Neural cell (in vitro differentiated cells): ENCODE data around the gene MST1. TPM values are rescaled to one million over a fixed set of nuclear protein-coding genes. Genes with fewer than 3 reads are reported as not detected.

Experiments
- H2AFZ ChIP-seq: fragments of 200-600, 300-800 bp; sonication (generic), shearing (Covaris generic); 2 replicates; pipeline ENCODE4 v1.6.0; 2014; ENCODE audit warnings: low read depth, mild to moderate bottlenecking, antibody characterized with exemption, low read length, moderate library complexity
- H3F3A ChIP-seq: fragments of 200-600 bp; shearing (Covaris generic); 2 replicates; pipeline ENCODE4 v1.6.1; 2016; ENCODE audit warnings: mild to moderate bottlenecking, moderate library complexity, mixed read lengths, antibody characterized with exemption, low read length; ENCODE audit not compliant: insufficient read depth, poor library complexity, severe bottlenecking
- H3K27ac ChIP-seq: fragments of 200-600, 300-800 bp; sonication (generic), shearing (Covaris generic); 2 replicates; pipeline ENCODE4 v1.5.1; 2014; ENCODE audit warnings: mild to moderate bottlenecking, low read length, moderate library complexity
- H3K27me3 ChIP-seq: fragments of 300-800, 200-600 bp; sonication (generic), shearing (Covaris generic); 2 replicates; pipeline ENCODE4 v1.6.0; 2014; ENCODE audit warnings: mild to moderate bottlenecking, low read depth, low read length, moderate library complexity; ENCODE audit not compliant: insufficient read depth
- H3K36me3 ChIP-seq: fragments of 300-800, 200-600 bp; sonication (generic), shearing (Covaris generic); 2 replicates; pipeline ENCODE4 v1.5.1; 2014; ENCODE audit warnings: mild to moderate bottlenecking, antibody characterized with exemption, low read length, moderate library complexity; ENCODE audit not compliant: insufficient read depth
- H3K4me2 ChIP-seq: fragments of 300-800, 200-600 bp; sonication (generic), shearing (Covaris generic); 2 replicates; pipeline ENCODE4 v1.6.0; 2014; ENCODE audit warnings: mild to moderate bottlenecking, low read length
- H3K4me3 ChIP-seq: fragments of 300-800, 200-600 bp; sonication (generic), shearing (Covaris generic); 2 replicates; pipeline ENCODE4 v1.5.1; 2014; ENCODE audit warnings: mild to moderate bottlenecking, low read length, moderate library complexity
- H3K79me2 ChIP-seq: fragments of 200-600 bp; shearing (Covaris generic); replicated peaks from 2 replicates; pipeline ENCODE4 v1.6.0; 2014; ENCODE audit warnings: mild to moderate bottlenecking, low read length, moderate library complexity; ENCODE audit not compliant: insufficient read depth
- H3K9ac ChIP-seq: fragments of 300-800, 200-600 bp; sonication (generic), shearing (Covaris generic); 2 replicates; pipeline ENCODE4 v1.6.1; 2016; ENCODE audit warnings: mild to moderate bottlenecking, low read length, mixed read lengths
- H3K9me2 ChIP-seq: fragments of 200-600 bp; shearing (Covaris generic); 2 replicates; pipeline ENCODE4 v1.6.1; 2016; ENCODE audit warnings: mild to moderate bottlenecking, low read length, mixed read lengths; ENCODE audit not compliant: insufficient read depth
- H3K9me3 ChIP-seq: fragments of 200-600, 300-800 bp; sonication (generic), shearing (Covaris generic); 2 replicates; pipeline ENCODE4 v1.6.1; 2016; ENCODE audit warnings: mild to moderate bottlenecking, mixed run types, low read length, moderate library complexity, mixed read lengths
- H4K20me1 ChIP-seq: fragments of 200-600 bp; shearing (Covaris generic); 2 replicates; pipeline ENCODE4 v1.6.1; 2016; ENCODE audit warnings: mild to moderate bottlenecking, mixed run types; ENCODE audit not compliant: insufficient read depth
- CTCF ChIP-seq: fragments of 450-650 bp; IDR thresholded peaks from 2 replicates; pipeline ENCODE4 v1.5.1; 2014; ENCODE audit warnings: antibody characterized with exemption, mild to moderate bottlenecking, moderate library complexity; ENCODE audit not compliant: poor library complexity, severe bottlenecking
- EP300 ChIP-seq: fragments of 450-650 bp; conservative IDR thresholded peaks from 2 replicates; pipeline ENCODE4 v1.6.1; 2014; ENCODE audit warnings: antibody characterized with exemption, mild to moderate bottlenecking, moderate library complexity; ENCODE audit not compliant: poor library complexity, severe bottlenecking
- EZH2 ChIP-seq: fragments of 200-600, 300-800 bp; shearing (Covaris generic), sonication (generic); IDR thresholded peaks from 2 replicates; pipeline ENCODE4 v1.6.1; 2014; ENCODE audit warnings: antibody characterized with exemption, low read length, borderline replicate concordance, mild to moderate bottlenecking; ENCODE audit not compliant: insufficient read depth, poor library complexity, severe bottlenecking
- MXI1 ChIP-seq: fragments of 450-650 bp; conservative IDR thresholded peaks from 2 replicates; pipeline ENCODE4 v1.6.1; 2014; ENCODE audit warnings: antibody characterized with exemption, mild to moderate bottlenecking; ENCODE audit not compliant: poor library complexity, severe bottlenecking
- POLR2AphosphoS5 ChIP-seq: IDR thresholded peaks from 2 replicates; pipeline ENCODE4 v1.6.1; 2012
- RAD21 ChIP-seq: fragments of 450-650 bp; conservative IDR thresholded peaks from 2 replicates; pipeline ENCODE4 v1.6.1; 2014; ENCODE audit warnings: antibody characterized with exemption, mild to moderate bottlenecking, moderate library complexity
- REST ChIP-seq: IDR thresholded peaks from 2 replicates; pipeline ENCODE4 v1.6.1; 2012; ENCODE audit warnings: borderline replicate concordance
- SMC3 ChIP-seq: fragments of 450-650 bp; conservative IDR thresholded peaks from 2 replicates; pipeline ENCODE4 v1.6.1; 2014; ENCODE audit warnings: antibody characterized with exemption, mild to moderate bottlenecking, moderate library complexity; ENCODE audit not compliant: poor library complexity
- TAF1 ChIP-seq: IDR thresholded peaks from 2 replicates; pipeline ENCODE4 v1.6.1; 2012; ENCODE audit warnings: low read depth
- polyA minus RNA-seq: library from RNA; depleted of rRNA, polyadenylated mRNA; stranded (reverse); fragments of >200 nt; gene quantifications from 2 replicates; pipeline ENCODE4 v1.2.3, GENCODE V29; 2014
- polyA plus RNA-seq: library from polyadenylated mRNA; depleted of rRNA; stranded (reverse); fragments of >200 nt; gene quantifications from 2 replicates; pipeline ENCODE4 v1.2.3, GENCODE V29; 2014

MST1 gene
- 62.5 and 64.0 TPM in 2 replicates for polyA plus RNA-seq
- 8.8 and 9.6 TPM in 2 replicates for polyA minus RNA-seq

GRCh38 chr3:49689046-49689907, at the start of gene MST1, which contains the start of gene RNF123:
Gene MST1 (minus strand): TSS chr3:49689474. CDS start chr3:49688691, 783 bp downstream.
Gene RNF123 (plus strand): TSS chr3:49689557. CDS start chr3:49691166, 1,609 bp downstream.
- Histone ChIP-seq H3K9me3 (no peaks in the 10 kb centered on the region), H3K9me2 (no peaks in the 10 kb centered on the region), H3K79me2 (peaks cover 7% of the 10 kb centered on the region), H3K4me2 (peak within 1 kb of the TSS; percentile 82), H3K27ac (peak within 1 kb of the TSS; percentile 79), H4K20me1 (no peaks in the 10 kb centered on the region), H3F3A (no peaks in the 10 kb centered on the region), H2AFZ (peak within 1 kb of the TSS; percentile 89), H3K9ac (peak within 1 kb of the TSS; percentile 78), H3K27me3 (no peaks in the 10 kb centered on the region), H3K36me3 (no peaks in the 10 kb centered on the region), H3K4me3 (peak within 1 kb of the TSS; percentile 86)
- TF ChIP-seq EZH2, result no peak
- TF ChIP-seq REST, result no peak
- TF ChIP-seq SMC3, result peak; percentile 44
- TF ChIP-seq TAF1, result peak; percentile 45
- TF ChIP-seq CTCF, result peak; percentile 62
- peak; percentile 87 for TF ChIP-seq POLR2AphosphoS5
- TF ChIP-seq EP300, result peak; percentile 35
- TF ChIP-seq MXI1, result peak; percentile 85
- TF ChIP-seq RAD21, result peak; percentile 20

- TF ChIP-seq MXI1 (no peak), SMC3 (no peak), EP300 (no peak), RAD21 (no peak), EZH2 (no peak), REST (no peak), CTCF (no peak), TAF1 (no peak), POLR2AphosphoS5 (no peak)
- Histone ChIP-seq H3K79me2 (peaks cover 2% of the 10 kb centered on the region), H3K36me3 (no peaks in the 10 kb centered on the region), H3K4me3 (no peak overlapping the region), H3K9me3 (no peaks in the 10 kb centered on the region), H4K20me1 (no peaks in the 10 kb centered on the region), H3K9me2 (no peaks in the 10 kb centered on the region), H2AFZ (no peak overlapping the region), H3K9ac (no peak overlapping the region), H3K27me3 (no peaks in the 10 kb centered on the region), H3K27ac (no peak overlapping the region), H3K4me2 (no peak overlapping the region), H3F3A (no peaks in the 10 kb centered on the region)
Measured at GRCh38 chr3:49738067-49738713, 48.9 kb upstream of the MST1 start.
